Fibroblast of the aortic adventitia (primary cell): ENCODE results near the gene TMPRSS13. TPM values are rescaled to one million over a fixed set of nuclear protein-coding genes. Genes with fewer than 3 reads are reported as not detected.

Source experiments
- DNase-seq: peaks from one replicate; pipeline ENCODE4 v3.0.0-alpha.2; 2010; ENCODE audit warnings: low read depth
- H3K4me3 ChIP-seq: 2 replicates; pipeline ENCODE4 v1.5.1; 2011; ENCODE audit warnings: low read depth, mild to moderate bottlenecking, control low read depth, low read length, moderate library complexity
- total RNA-seq: library from RNA; depleted of rRNA; stranded (reverse); fragments of >200 nt; gene quantifications from 2 replicates; pipeline ENCODE4 v1.2.3, GENCODE V29; 2012; ENCODE audit warnings: low replicate concordance
- TF ChIP-seq, protein P1 (sequence below): IDR thresholded peaks from 2 replicates; pipeline ENCODE4 v1.5.1; 2011; ENCODE audit warnings: mild to moderate bottlenecking, low read length, control low read depth, inconsistent platforms; ENCODE audit not compliant: insufficient read depth

TMPRSS13 gene
- total RNA-seq, 1 donor, result not detected

DNA sequence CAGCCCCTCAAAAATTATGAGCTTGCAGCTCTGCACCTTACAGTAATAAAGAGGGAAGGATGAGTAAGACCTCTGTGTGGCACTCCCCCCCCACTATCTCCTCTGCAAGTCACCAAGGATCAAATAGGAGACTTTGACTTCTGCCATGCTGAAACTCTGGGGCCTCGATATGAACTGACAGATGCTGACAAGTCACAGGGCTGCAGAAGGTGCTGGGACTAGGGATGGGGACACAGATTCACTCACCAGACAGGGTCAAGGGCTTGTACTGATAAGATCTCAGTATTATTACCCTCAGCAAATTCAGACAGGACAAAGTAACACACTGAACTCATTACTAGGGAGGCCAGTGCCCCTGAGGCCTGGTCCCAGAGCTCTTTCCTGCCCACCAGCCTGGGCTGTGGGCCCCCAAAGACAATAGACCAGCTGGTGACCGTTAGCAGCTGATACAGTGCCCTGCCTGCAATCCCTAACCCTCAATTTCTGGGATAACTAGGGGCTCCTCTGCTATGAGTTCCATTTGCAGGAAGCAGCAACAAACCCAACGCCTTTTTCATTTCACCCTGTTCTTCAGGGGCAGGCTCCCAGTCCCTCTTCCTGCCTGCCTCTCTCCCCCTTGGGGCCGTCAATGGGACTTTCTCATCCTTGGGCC lies 20.1 kb downstream of the TMPRSS13 start:
- DNase-seq, result no peak
- TF ChIP-seq, protein P1, sequence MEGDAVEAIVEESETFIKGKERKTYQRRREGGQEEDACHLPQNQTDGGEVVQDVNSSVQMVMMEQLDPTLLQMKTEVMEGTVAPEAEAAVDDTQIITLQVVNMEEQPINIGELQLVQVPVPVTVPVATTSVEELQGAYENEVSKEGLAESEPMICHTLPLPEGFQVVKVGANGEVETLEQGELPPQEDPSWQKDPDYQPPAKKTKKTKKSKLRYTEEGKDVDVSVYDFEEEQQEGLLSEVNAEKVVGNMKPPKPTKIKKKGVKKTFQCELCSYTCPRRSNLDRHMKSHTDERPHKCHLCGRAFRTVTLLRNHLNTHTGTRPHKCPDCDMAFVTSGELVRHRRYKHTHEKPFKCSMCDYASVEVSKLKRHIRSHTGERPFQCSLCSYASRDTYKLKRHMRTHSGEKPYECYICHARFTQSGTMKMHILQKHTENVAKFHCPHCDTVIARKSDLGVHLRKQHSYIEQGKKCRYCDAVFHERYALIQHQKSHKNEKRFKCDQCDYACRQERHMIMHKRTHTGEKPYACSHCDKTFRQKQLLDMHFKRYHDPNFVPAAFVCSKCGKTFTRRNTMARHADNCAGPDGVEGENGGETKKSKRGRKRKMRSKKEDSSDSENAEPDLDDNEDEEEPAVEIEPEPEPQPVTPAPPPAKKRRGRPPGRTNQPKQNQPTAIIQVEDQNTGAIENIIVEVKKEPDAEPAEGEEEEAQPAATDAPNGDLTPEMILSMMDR, result no peak
- H3K4me3 ChIP-seq, result no peak overlapping the region

DNA sequence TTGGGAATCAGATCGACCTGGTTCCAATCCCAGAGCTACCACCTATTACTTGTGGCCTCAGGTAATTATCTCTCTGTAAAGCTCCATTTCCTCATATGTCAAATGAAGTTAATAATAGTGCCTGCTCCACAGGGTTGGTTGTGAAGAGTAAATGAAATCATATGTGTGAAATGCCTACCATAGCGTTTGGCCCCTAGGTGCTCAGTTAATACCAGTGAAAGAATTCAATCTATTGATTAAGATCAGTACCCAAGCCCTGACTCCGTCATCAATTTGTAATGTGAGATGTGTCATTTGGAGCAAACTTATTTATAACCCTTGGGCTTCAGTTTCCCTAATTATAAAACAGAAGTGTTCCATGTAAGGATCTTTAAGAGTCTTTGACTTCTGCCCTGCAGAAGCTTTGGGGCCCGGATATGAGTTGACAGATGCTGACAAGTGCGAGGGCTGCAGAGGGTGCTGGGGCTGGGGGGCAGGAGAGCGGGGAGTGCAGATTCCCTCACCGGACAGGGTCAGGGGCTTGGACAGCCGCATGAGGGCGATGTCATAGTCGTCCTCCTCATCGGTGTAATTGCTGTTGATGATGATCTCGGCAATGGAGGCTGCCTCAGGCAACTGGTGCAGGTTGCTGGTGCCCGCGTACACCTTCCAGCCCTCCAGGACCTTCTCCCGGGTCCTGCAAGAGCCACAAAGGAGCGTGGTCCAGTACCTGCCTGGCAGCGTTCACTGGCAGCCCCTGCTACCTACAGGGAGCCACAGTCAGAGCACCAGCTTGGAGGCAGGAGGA lies 20.9 kb downstream of the TMPRSS13 start:
- no peak overlapping the region for H3K4me3 ChIP-seq
- TF ChIP-seq, protein P1, result no peak
- DNase-seq, result no peak

DNA sequence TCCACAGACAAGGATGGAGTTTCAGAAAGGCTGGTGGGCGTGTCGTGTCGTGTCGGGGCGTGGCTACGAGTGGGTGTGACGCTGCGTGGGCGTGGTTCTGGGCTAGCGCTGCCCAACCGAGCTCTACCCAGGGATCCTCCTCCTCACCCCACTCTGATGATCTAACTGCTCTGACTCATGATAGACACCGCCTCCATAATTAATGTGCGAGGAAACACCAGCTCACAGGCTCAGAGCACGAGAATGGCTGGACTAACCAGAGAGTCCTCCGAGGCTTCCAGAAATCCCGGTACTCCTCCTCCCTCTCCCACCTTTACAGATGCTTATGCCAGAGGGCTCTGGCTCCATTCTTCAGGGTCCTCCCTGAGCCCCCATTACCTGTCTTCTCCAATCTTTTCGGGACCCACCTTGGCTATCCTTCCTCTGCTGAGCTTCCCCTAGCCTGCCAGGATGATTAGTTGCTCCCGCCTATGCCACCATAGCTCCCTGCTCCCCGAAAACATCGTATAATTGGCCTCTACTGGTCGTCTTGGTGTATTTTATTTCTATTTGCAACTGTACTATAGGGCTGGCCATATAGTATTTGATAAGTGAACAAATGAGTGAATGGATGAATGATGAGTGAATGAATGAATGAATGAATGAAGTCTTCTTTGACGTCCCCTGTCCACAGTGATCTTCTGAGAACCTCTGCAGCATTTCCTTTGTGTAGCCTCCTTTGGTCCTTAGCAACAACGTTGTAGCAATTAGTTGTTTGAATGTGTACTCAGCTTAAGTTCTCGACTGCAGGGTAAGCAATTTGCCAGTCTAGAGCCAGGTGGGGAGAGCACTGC lies 21.7 kb downstream of the TMPRSS13 start:
- peak overlapping the region; percentile 35 for H3K4me3 ChIP-seq
- TF ChIP-seq, protein P1, result no peak
- peak; percentile 87 for DNase-seq

DNA sequence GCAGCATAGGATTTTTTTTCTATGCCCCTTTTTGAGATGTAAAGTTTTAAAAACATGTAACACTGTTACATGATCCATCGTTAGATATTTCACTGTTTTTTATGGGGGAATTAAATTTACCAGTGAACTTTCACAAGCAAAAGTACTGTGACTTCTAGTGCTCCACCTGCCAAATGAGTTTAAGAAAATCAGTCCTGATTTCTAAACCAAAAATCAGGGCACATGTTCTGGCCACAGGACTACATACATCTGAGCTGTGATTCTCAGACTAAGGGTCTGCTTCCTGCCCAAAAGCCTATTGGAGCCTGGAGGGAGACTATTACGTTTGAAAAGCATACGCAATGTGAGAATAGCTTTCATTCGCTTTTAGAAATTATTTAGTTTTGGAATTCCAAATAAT lies 22.5 kb downstream of the TMPRSS13 start:
- TF ChIP-seq, protein P1, result no peak
- DNase-seq, result no peak
- H3K4me3 ChIP-seq, result no peak overlapping the region

DNA sequence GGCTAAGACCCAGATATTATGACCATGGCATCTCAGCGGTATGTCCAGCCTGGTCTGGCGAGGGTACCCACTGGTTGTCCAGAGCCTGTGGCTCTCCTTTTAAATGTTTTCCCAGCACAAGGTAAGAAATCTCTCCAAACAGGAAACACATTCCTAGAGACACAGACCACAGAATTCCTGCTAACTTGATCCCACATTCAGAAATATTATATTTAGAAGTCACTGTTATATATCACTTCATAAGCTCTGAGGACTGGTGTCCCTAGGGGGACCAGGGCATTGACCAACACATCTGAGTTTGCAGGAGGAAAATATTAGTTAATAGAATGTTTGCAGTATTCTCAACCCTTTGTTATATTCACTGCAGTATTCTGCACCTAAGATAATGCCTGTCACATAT lies 23.1 kb downstream of the TMPRSS13 start:
- TF ChIP-seq, protein P1, result no peak
- H3K4me3 ChIP-seq, result no peak overlapping the region
- DNase-seq, result no peak

DNA sequence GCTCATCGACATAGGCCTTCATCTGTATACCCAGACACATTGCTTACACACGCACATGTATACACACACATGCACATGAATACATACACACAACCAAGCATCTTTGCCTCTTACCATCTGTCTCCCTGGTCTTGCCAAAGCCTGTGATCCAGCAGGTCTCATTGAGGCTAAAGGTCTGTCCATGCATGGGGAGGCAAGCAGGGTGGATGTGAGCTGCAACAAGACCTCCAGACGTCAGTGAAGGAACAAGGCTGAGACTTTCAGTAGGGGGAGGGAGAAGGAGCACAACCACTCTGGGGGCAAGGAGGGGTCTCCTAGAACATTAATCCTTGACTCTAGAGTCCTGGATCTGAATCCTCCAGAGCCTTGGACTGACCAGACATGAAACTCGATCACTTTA lies 23.7 kb downstream of the TMPRSS13 start:
- DNase-seq, result no peak
- TF ChIP-seq, protein P1, result no peak
- H3K4me3 ChIP-seq, result no peak overlapping the region
